NCI-H510A (cell line): ENCODE data around the gene RAMP3.
"Not testable (repeated sequence)": the region's sequence is repeated elsewhere in the genome, so short reads cannot be mapped to it uniquely, and the experiment has no call there.

ENCODE experiments used
- DNase-seq: peaks from one replicate; lab custom pipeline; 2025; lab: John Stamatoyannopoulos, UW

Gene RAMP3

GRCh38 chr7:45132708-45133320 lies 24.8 kb upstream of the RAMP3 start:
- DNase-seq, result no peak

DNA sequence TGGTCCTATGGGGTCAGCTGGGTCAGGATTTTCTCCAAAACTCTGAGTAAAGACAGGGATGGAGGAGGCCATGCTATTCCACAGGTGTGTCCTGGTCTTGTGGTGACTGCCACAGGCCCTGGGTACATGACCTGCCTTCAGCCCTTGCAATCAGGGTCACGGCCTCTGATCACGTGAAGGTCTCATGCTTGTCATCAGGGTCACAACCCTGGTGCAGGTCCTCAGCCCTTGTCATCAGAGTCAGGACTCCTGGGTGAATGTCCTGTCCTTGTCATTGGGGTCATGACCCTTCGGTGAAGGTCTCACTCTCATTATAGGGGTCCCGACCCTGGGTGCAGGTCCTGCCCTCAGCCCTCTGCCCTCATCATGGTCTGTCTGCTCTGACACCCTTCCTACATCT lies 24.2 kb upstream of the RAMP3 start:
- DNase-seq, result no peak

GRCh38 chr7:45133877-45134276 lies 23.7 kb upstream of the RAMP3 start:
- DNase-seq, result no peak

- DNase-seq, result no peak
Observed at GRCh38 chr7:45136106-45137060, 21.2 kb upstream of the RAMP3 start.

- no peak for DNase-seq
Observed at GRCh38 chr7:45138433-45139267, 18.9 kb upstream of the RAMP3 start.

GRCh38 chr7:45140827-45141226 lies 16.8 kb upstream of the RAMP3 start:
- DNase-seq, result no peak

DNA sequence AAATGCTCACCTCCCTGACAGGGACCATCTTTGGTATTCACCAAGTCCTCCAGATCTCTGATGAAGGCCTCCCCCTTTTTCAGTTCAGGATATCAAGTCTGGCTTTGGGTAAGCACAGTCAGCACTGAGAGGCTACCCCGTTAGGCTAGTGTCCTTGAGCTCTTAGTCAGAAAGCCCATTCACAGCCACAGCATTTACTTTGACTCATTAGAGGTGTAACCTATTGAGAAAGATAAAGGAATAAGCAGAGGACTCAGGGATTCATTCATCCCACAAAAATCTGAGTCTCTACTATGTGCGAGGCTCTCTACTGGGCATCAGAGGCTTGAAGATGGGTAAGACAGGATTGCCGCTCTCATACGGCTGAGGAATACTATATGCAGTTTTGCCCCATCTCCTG lies 14.0 kb upstream of the RAMP3 start:
- no peak for DNase-seq

DNA sequence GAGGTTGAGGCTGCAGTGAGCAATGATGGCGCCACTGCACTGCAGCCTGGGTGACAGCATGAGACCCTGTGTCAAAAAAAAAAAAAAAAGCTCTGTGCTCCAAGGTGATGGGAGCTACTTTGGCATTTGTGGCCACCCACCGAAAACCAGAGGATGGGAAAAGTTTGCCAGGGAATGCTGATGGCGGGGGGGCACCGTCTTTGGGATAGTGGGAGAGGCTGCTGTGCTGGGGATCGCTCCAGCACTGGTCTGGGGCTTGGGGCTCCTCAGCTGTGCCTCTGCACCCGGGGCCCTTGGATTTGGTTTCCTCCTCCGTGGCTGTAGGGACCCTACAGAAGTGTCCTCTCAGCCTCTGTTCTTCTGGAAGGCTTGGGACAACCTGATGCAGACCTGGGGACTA lies 11.7 kb upstream of the RAMP3 start:
- no peak for DNase-seq

GRCh38 chr7:45146531-45147379 lies 10.8 kb upstream of the RAMP3 start:
- DNase-seq, result no peak

DNA sequence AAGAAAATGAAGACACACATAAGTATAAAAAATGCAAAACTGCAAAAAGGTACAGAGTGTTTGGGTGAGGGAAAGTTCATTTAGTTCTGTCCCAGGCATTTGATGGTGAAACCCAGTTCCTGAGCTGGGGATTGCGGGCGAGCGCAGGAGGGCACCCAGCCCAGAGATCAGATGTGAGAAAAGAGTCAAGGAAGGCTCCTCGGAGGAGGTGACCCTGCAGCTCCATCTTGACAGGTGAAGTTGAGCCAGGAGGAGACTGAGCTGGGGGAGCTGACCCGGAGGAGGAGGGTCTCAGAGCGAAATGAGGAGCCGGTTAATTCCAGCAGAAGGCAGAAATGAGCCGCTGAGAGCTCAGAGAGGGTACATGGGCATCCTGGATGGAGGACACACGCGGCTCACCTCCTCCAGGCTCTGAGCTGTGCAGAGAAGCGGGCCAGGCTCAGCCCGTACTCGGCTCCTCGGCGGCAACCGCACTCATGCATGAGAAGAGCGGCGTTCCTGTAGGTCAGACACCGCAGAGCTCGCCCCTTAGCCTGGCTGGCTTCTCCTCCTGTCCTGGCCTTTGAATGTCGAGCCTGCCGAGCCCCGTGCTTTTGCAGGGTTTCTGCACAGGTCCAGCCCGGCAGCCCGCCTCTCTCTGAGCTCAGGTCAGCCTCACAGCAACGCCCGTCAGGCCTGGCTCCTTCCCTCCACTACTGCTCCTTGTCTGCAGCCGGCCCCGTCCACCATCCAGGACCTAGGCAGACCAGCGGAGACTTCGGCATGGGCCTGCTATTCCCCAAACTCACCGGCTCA lies 9.5 kb upstream of the RAMP3 start:
- DNase-seq, result no peak

DNA sequence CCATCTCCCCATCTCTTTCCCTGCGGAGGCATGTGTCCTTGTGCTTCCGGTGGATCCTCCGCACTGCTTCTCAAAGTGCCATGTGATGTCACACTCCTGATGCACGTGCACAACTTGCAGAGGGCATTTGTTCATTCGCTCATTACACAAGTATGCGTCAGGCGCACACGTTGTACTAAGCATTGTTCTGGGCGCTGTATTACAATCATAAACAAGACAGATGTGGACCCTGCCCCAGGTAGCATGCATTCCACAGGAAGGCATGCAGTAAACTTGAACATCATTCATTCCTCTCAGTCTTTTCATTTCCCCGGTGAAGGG lies 9.0 kb upstream of the RAMP3 start:
- no peak for DNase-seq

DNA sequence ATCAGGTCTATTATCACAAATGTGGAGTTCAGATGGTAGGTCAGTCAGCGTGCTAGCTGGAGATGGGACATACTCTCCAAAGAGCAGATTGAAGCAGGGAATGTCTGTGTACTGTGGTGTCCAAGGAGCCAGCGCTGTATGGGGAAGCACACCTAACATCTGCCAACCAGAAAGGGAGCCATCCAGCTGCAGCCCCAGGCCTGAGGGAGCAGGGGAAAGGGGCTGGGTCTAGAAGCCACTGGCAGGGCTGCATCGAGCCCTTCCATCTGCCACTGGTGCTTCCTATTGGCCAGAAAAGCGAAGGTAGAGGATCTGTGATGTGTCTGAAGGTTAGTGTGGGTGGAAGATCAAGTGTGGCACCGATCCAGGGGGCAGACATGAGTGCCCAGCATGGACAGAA lies 8.0 kb upstream of the RAMP3 start:
- no peak for DNase-seq

GRCh38 chr7:45150199-45150598 lies 7.4 kb upstream of the RAMP3 start:
- no peak for DNase-seq

- DNase-seq, result no peak
Observed at GRCh38 chr7:45151131-45151684, 6.4 kb upstream of the RAMP3 start.

GRCh38 chr7:45151967-45152366 lies 5.6 kb upstream of the RAMP3 start:
- no peak for DNase-seq

DNA sequence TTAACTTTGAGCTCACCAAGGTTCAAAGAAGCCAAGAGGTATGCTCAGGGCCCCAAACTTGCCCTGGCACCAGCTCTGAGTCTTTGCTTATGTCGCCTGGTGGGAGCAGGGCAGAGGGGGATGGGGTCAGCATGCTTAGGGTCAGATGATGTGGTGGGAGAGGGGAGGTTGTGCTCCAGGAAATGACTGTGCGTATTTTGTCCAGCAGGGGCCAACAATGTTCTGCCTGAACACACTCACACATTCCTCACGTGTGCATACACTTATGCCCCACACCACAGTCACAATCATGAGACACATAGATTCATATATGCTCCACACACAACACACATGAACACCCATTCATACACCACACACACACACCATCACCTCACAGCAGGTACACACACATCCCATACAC lies 4.4 kb upstream of the RAMP3 start:
- DNase-seq, result no peak

- DNase-seq, result not testable (repeated sequence)
Observed at GRCh38 chr7:45153861-45154260, 3.7 kb upstream of the RAMP3 start.

DNA sequence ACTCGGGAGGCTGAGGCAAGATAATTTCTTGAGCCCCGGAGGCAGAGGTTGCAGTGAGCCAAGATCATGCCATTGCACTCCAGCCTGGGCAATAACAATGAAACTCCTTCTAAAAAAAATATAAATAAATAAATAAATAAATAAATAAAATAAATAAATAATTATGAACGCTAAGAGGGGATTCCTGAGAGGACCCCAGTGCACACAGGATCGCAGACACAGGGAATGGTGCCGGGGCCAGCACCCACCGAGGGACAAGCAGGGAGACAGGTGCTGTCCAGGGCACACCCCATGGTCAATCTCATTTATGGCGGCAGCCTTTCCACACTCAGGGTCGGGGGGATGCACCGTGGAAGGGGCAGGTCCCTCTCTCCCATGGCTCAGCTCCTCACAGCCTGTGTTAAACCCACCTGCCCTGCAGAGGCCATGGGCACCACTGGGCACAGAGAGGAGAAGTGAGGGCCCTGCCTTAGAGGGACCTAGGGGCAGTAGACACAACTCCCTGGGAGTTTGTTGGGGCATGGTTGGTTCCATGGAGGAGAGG lies 2.2 kb upstream of the RAMP3 start:
- no peak for DNase-seq

DNA sequence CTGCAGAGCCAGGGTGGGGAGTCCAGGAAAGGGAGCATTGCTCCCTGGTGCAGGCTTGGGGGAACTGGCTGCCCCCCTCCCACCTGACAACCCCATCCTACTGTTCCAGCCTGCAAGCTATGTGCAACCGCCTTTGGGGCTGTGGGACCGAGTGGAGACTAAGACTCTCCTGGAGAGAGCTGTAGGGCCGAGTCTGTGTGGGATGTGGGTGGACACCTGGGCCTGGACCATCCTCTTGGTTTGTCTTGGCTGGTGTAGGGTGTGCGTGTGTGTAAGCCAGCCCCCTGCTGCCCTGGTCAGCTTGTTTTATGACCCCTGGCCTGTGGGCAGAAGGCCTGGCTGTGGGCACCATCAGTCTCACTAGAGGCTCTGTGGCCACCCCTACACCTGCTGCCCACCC lies 1.6 kb upstream of the RAMP3 start:
- no peak for DNase-seq

- no peak for DNase-seq
Observed at GRCh38 chr7:45156516-45157272, 897 bp upstream of the RAMP3 start.
